OCI-LY7 (cell line): ENCODE measurements around the gene TTYH1. TPM values are rescaled to one million over a fixed set of nuclear protein-coding genes. Genes with fewer than 3 reads are reported as not detected.
"Not testable (repeated sequence)": the region's sequence is repeated elsewhere in the genome, so short reads cannot be mapped to it uniquely, and the experiment has no call there.

Source experiments
- Bru-seq: library from RNA; stranded (reverse); fragments of 400-500 nt; gene quantifications from one replicate; lab custom pipeline; 2021; lab: Mats Ljungman, UMichigan
- BruChase-seq, 2 experiments: library from RNA; stranded (reverse); fragments of 400-500 nt; gene quantifications; one replicate each; lab custom pipeline; 2021; lab: Mats Ljungman, UMichigan
- BruUV-seq: library from RNA; stranded (reverse); fragments of 400-500 nt; replicated peaks from 2 replicates; lab custom pipeline; 2021; lab: Mats Ljungman, UMichigan
- CTCF ChIA-PET: fragments of 300-600 bp; sonication (Branson Sonifier 250); formaldehyde crosslinking; loops from one replicate; lab custom pipeline; 2022; ENCODE audit warnings: antibody characterized with exemption; ENCODE audit not compliant: unreplicated experiment; lab: Charles Lee
- POLR2A ChIA-PET: fragments of 300-600 bp; sonication (Branson Sonifier 250); formaldehyde crosslinking; loops from one replicate; lab custom pipeline; 2022; ENCODE audit warnings: antibody characterized with exemption; lab: Charles Lee
- DNase-seq: peaks from one replicate; pipeline ENCODE4 v3.0.0-alpha.2; 2015; ENCODE audit warnings: low spot score
- H2AFZ ChIP-seq: fragments of 200-600 bp; sonication (generic), shearing (Covaris generic); 2 replicates; pipeline ENCODE4 v1.6.1; 2014; ENCODE audit warnings: mild to moderate bottlenecking, antibody characterized with exemption, low read length, moderate library complexity
- H3K27ac ChIP-seq: fragments of 200-600 bp; sonication (generic); 2 replicates; pipeline ENCODE4 v1.5.1; 2014; ENCODE audit warnings: mixed run types, low read depth, mild to moderate bottlenecking, moderate library complexity, low read length, inconsistent platforms; ENCODE audit not compliant: poor library complexity, severe bottlenecking
- H3K36me3 ChIP-seq: fragments of 200-600 bp; sonication (generic); 2 replicates; pipeline ENCODE4 v1.6.1; 2014; ENCODE audit warnings: mild to moderate bottlenecking, antibody characterized with exemption, low read length, moderate library complexity, mixed read lengths; ENCODE audit not compliant: insufficient read depth
- H3K4me1 ChIP-seq: fragments of 200-600 bp; sonication (generic); 2 replicates; pipeline ENCODE4 v1.5.1; 2014; ENCODE audit warnings: mild to moderate bottlenecking, low read length; ENCODE audit not compliant: insufficient read depth, poor library complexity, severe bottlenecking
- H3K4me2 ChIP-seq: fragments of 200-600 bp; sonication (generic); 2 replicates; pipeline ENCODE4 v1.6.1; 2014; ENCODE audit warnings: mild to moderate bottlenecking, low read length
- H3K4me3 ChIP-seq: fragments of 200-600 bp; sonication (generic); 2 replicates; pipeline ENCODE4 v1.5.1; 2014; ENCODE audit warnings: mild to moderate bottlenecking, low read depth, low read length; ENCODE audit not compliant: poor library complexity, severe bottlenecking
- H3K79me2 ChIP-seq: fragments of 200-600 bp; sonication (generic); 2 replicates; pipeline ENCODE4 v1.6.1; 2016; ENCODE audit warnings: low read depth, mild to moderate bottlenecking, low read length, moderate library complexity, mixed read lengths; ENCODE audit not compliant: insufficient read depth
- H3K9me2 ChIP-seq: fragments of 200-600 bp; sonication (generic); 2 replicates; pipeline ENCODE4 v1.6.1; 2016; ENCODE audit warnings: mild to moderate bottlenecking, low read length, mixed read lengths; ENCODE audit not compliant: insufficient read depth
- H3K9me3 ChIP-seq: fragments of 200-600 bp; sonication (generic); 2 replicates; pipeline ENCODE4 v1.6.1; 2014; ENCODE audit warnings: mild to moderate bottlenecking, mixed run types, low read length, mixed read lengths
- H4K20me1 ChIP-seq: fragments of 200-600 bp; sonication (generic); 2 replicates; pipeline ENCODE4 v1.6.1; 2014; ENCODE audit warnings: mild to moderate bottlenecking, antibody characterized with exemption, low read length, moderate library complexity, mixed read lengths; ENCODE audit not compliant: insufficient read depth
- CTCF ChIP-seq: fragments of 200-600 bp; sonication (generic); conservative IDR thresholded peaks from 2 replicates; pipeline ENCODE4 v1.5.1; 2014; ENCODE audit warnings: mild to moderate bottlenecking, antibody characterized with exemption, low read length, moderate library complexity, mixed read lengths
- EZH2phosphoT487 ChIP-seq: fragments of 200-600 bp; sonication (generic); IDR thresholded peaks from 2 replicates; pipeline ENCODE4 v1.6.1; 2018; ENCODE audit warnings: low read depth, borderline replicate concordance, mild to moderate bottlenecking, mixed run types, antibody characterized with exemption, low read length, moderate library complexity, mixed read lengths
- intact Hi-C: fragments of 100-400 bp; cut with micrococcal nuclease; formaldehyde crosslinking; loops from one replicate; pipeline ENCODE4 v1.10.0; 2022; ENCODE audit not compliant: unreplicated experiment
- long read RNA-seq: library from polyadenylated mRNA; stranded (forward); transcript quantifications from one replicate; pipeline ENCODE4 v2.0.0, GENCODE V29; 2022
- total RNA-seq, 2 experiments: library from RNA; depleted of rRNA in 1 of 2; stranded (reverse); fragments of >200 nt in 1 of 2; shearing (Covaris generic) in 1 of 2; gene quantifications; 2 replicates each; pipeline ENCODE4 v1.2.3, GENCODE V29; 2014 to 2022

The TTYH1 gene
- not detected in 2 replicates for total RNA-seq (2014; rRNA removed; shearing (Covaris generic))
- total RNA-seq (2022): 0.53 TPM in 1 of 2 replicates, not detected in the other
- not detected for Bru-seq, nascent RNA
- BruChase-seq, experiment 1, labeled RNA remaining after a 6-hour chase: percentile 6 among the genes with signal in this experiment
- BruChase-seq, experiment 2, labeled RNA remaining after a 2-hour chase: not detected
- long read RNA-seq, partial matches to known transcripts: 0 of 1 reads
- long read RNA-seq, other reads (novel, unspliced or antisense): 1 of 1 reads

- ChIA-PET POLR2A (no interaction called here), CTCF (no interaction called here)
- Histone ChIP-seq H4K20me1 (no peaks in the 10 kb centered on the region), H3K4me3 (no peak within 1 kb of the TSS), H2AFZ (no peak within 1 kb of the TSS), H3K9me3 (no peaks in the 10 kb centered on the region), H3K4me2 (no peak within 1 kb of the TSS), H3K27ac (no peak within 1 kb of the TSS), H3K4me1 (peaks cover 9% of the 10 kb centered on the region), H3K79me2 (no peaks in the 10 kb centered on the region), H3K36me3 (no peaks in the 10 kb centered on the region), H3K9me2 (no peaks in the 10 kb centered on the region)
- no peak for DNase-seq
- intact Hi-C loops: no loop called here
- TF ChIP-seq CTCF (peak; percentile 35; the same call in 1 of the 2 replicates), EZH2phosphoT487 (no peak)
- BruUV-seq: no TSS peak
Observed at GRCh38 chr19:54415208-54415900, at the start of gene TTYH1. Gene TTYH1 (plus strand): TSS chr19:54415464. CDS start chr19:54415553, 89 bp downstream.

GRCh38 chr19:54365798-54366197 lies 49.5 kb upstream of the TTYH1 start:
- H4K20me1 ChIP-seq, H2AFZ ChIP-seq, H3K36me3 ChIP-seq, CTCF ChIA-PET, H3K9me3 ChIP-seq, H3K4me2 ChIP-seq, DNase-seq, H3K27ac ChIP-seq, H3K9me2 ChIP-seq, H3K79me2 ChIP-seq, intact Hi-C loops, H3K4me3 ChIP-seq, BruUV-seq, POLR2A ChIA-PET: not testable (repeated sequence)
- peaks cover 54% of the 10 kb centered on the region for H3K4me1 ChIP-seq

GRCh38 chr19:54366811-54367210 lies 48.5 kb upstream of the TTYH1 start:
- H3K36me3 ChIP-seq: no peaks in the 10 kb centered on the region
- H3K9me3 ChIP-seq: no peaks in the 10 kb centered on the region
- no peak overlapping the region for H3K4me3 ChIP-seq
- no TSS peak for BruUV-seq
- no peak overlapping the region for H2AFZ ChIP-seq
- no peak for DNase-seq
- H3K27ac ChIP-seq: no peak overlapping the region
- no peak overlapping the region for H3K4me2 ChIP-seq
- TF ChIP-seq CTCF (no peak), EZH2phosphoT487 (no peak)
- ChIA-PET POLR2A (no interaction called here), CTCF (no interaction called here)
- H3K9me2 ChIP-seq: no peaks in the 10 kb centered on the region
- intact Hi-C loops: no loop called here
- H3K79me2 ChIP-seq: no peaks in the 10 kb centered on the region
- H3K4me1 ChIP-seq: peaks cover 50% of the 10 kb centered on the region
- no peaks in the 10 kb centered on the region for H4K20me1 ChIP-seq
